ENCODE results near the gene PLEKHA1. TPM values are rescaled to one million over a fixed set of nuclear protein-coding genes. Genes with fewer than 3 reads are reported as not detected.

PLEKHA1 gene
- total and polyA plus RNA-seq, 2 experiments from 2014 or later: 25.8 to 36.6 TPM

DNA sequence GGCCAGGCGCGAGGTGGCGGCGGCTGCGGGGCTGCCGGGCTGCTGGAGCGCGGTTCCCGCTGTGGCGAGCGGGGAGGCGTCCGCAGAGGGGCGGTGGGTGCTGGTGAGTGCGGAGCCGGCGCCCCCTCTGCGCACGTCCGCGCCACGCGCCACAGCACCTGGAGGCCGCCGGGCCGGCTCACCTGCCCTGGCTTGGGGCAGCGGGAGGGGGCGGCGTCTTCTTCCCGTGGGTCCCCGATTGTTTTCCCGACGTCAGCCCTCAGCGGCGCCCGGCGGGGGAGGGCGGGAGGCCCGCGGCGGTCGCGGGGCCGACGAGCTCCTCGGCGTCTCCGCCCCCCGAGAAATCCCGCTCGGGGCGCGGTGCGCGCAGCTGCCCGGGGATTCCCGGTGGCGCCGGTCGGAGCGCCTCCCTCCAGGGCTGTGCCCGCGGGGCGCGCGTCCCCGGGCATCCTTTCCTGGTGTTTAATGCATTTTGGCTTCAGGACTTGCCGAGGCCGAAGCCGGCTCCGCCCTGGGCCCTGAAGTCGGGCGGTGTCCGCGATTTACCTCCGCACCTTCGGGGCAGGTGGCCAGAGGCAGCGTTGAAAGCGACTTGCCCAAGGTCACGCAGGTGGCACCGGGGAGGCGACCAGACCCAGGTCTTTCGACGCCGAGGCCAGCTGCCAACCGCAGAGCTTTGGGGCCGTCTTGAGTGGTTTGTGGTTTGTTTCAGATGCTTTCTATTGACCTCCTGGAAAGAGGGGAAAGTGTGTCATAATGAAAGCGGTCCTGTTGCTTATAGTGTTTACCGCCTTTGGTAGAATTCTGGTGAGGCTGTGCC, 561 bp downstream of the PLEKHA1 start:
- ATAC-seq: peak; percentile 47

DNA sequence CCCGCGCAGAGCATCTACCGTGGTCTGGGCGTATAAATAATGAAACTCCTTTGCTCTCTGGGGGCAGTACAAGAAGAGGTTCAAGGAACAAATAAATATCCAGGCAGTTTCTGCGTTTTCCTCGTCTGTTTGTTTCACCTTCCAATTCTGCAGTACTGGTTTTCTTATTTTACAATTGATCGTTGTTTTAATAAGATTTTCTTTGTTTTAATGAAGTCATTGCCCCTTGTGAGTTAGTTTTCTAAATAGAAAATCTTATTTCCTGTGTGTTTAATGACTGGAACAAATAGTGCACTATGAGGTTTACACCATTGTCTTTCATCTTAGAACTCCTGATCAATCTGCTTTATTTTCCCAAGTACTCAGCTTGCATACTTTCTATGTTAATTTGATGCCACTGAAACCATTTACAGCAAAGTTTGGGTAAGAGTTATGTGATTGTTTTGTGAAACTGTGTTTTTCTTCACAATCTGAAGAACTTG, 1.2 kb downstream of the PLEKHA1 start:
- Mint-ChIP-seq H3K9me3 (no peaks in the 10 kb centered on the region; the same call in 2 of the 3 replicates), H3K27ac (no peak overlapping the region), H3K27me3 (ENCODE audit: insufficient read depth, low read depth, poor library complexity) (peaks cover 15% of the 10 kb centered on the region), H3K4me3 (peak overlapping the region; percentile 91), H3K4me1 (peaks cover 19% of the 10 kb centered on the region), H3K36me3 (ENCODE audit: low read depth) (peaks cover 9% of the 10 kb centered on the region; the same call in 2 of the 3 replicates)
- Histone ChIP-seq H3K27ac (ENCODE audit: low read depth) (no peak overlapping the region), H3K27me3 (ENCODE audit: insufficient read depth) (peaks cover 17% of the 10 kb centered on the region), H3K9me2 (ENCODE audit: insufficient read depth) (no peaks in the 10 kb centered on the region), H2AFZ (peak overlapping the region; percentile 89; the same call in 1 of the 2 replicates), H3K79me2 (replicated peaks; ENCODE audit: insufficient read depth) (peaks cover 46% of the 10 kb centered on the region), H3F3A (replicated peaks; ENCODE audit: low read depth) (no peaks in the 10 kb centered on the region), H3K36me3 (ENCODE audit: insufficient read depth) (no peaks in the 10 kb centered on the region), H3K4me3 (peak overlapping the region; percentile 85), H4K20me1 (replicated peaks; ENCODE audit: insufficient read depth) (peaks cover 14% of the 10 kb centered on the region; the same call in 1 of the 2 replicates), H3K4me2 (peak overlapping the region; percentile 79), H3K4me1 (ENCODE audit: insufficient read depth) (peaks cover 13% of the 10 kb centered on the region; the same call in 1 of the 2 replicates)
- ATAC-seq (no peak), DNase-seq (ENCODE audit: low spot score) (peak; percentile 8)
- TF ChIP-seq, protein P1, sequence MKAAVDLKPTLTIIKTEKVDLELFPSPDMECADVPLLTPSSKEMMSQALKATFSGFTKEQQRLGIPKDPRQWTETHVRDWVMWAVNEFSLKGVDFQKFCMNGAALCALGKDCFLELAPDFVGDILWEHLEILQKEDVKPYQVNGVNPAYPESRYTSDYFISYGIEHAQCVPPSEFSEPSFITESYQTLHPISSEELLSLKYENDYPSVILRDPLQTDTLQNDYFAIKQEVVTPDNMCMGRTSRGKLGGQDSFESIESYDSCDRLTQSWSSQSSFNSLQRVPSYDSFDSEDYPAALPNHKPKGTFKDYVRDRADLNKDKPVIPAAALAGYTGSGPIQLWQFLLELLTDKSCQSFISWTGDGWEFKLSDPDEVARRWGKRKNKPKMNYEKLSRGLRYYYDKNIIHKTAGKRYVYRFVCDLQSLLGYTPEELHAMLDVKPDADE (IDR thresholded peaks at IDR 0.05): no peak

More for the DNA sequence above, 561 bp downstream of the PLEKHA1 start:
- Mint-ChIP-seq H3K4me1 (peaks cover 19% of the 10 kb centered on the region), H3K9me3 (no peaks in the 10 kb centered on the region; the same call in 2 of the 3 replicates), H3K27ac (no peak overlapping the region), H3K4me3 (peak overlapping the region; percentile 91), H3K36me3 (ENCODE audit: low read depth) (peaks cover 5% of the 10 kb centered on the region; the same call in 2 of the 3 replicates), H3K27me3 (ENCODE audit: insufficient read depth, low read depth, poor library complexity) (peaks cover 12% of the 10 kb centered on the region)
- Histone ChIP-seq H3K27me3 (ENCODE audit: insufficient read depth) (peaks cover 17% of the 10 kb centered on the region), H3K36me3 (ENCODE audit: insufficient read depth) (no peaks in the 10 kb centered on the region), H3K4me1 (ENCODE audit: insufficient read depth) (peaks cover 13% of the 10 kb centered on the region; the same call in 1 of the 2 replicates), H3K27ac (ENCODE audit: low read depth) (no peak overlapping the region), H4K20me1 (replicated peaks; ENCODE audit: insufficient read depth) (peaks cover 14% of the 10 kb centered on the region; the same call in 1 of the 2 replicates), H3K4me3 (peak overlapping the region; percentile 85), H3K79me2 (replicated peaks; ENCODE audit: insufficient read depth) (peaks cover 43% of the 10 kb centered on the region), H3K4me2 (peak overlapping the region; percentile 79), H3F3A (replicated peaks; ENCODE audit: low read depth) (no peaks in the 10 kb centered on the region), H2AFZ (peak overlapping the region; percentile 89), H3K9me2 (ENCODE audit: insufficient read depth) (no peaks in the 10 kb centered on the region)
- peak; percentile 66 for DNase-seq (ENCODE audit: low spot score)
- TF ChIP-seq CREB1 (CRISPR knock-in tag; IDR thresholded peaks at IDR 0.05; ENCODE audit: low read depth): peak; percentile 40; the same call in 1 of the 2 replicates
- no peak for TF ChIP-seq ZNF114 (CRISPR knock-in tag; IDR thresholded peaks at IDR 0.05)

DNA sequence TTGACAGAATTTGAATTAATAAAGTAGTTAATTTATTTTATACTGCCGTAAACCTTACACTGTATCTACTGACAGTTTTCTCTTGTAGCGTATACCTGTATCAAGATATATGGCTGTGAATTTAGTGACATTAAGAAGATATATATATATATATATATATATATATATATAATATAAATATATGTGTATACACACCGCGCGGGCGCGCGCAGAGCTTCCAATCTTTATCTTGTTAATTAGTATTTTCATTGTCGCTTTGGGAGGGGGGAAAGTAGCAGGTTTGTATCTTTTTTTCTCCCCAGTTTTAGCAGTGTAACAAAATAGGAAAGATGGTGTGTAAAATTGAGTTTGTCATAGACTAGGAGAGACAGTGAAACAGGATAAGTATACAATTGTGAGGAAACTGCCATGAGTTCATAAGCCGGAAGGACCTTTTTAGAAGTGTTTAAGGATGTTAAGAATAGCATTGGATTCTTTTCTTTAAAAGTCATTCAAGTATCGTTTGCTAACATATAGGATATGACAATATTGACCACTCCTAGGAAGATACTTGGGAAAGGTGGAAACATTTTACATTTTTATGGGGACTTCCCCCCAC, 2.0 kb downstream of the PLEKHA1 start:
- H4K20me1 ChIP-seq (replicated peaks; ENCODE audit: insufficient read depth): peaks cover 14% of the 10 kb centered on the region; the same call in 1 of the 2 replicates
- Mint-ChIP-seq H3K4me1 (peaks cover 19% of the 10 kb centered on the region), H3K36me3 (ENCODE audit: low read depth) (peaks cover 9% of the 10 kb centered on the region; the same call in 2 of the 3 replicates), H3K27me3 (ENCODE audit: insufficient read depth, low read depth, poor library complexity) (peaks cover 15% of the 10 kb centered on the region), H3K27ac (no peak overlapping the region), H3K4me3 (peak overlapping the region; percentile 91; the same call in 2 of the 3 replicates), H3K9me3 (no peaks in the 10 kb centered on the region; the same call in 2 of the 3 replicates)
- no peaks in the 10 kb centered on the region for H3F3A ChIP-seq (replicated peaks; ENCODE audit: low read depth)
- peaks cover 13% of the 10 kb centered on the region; the same call in 1 of the 2 replicates for H3K4me1 ChIP-seq (ENCODE audit: insufficient read depth)
- H3K36me3 ChIP-seq (ENCODE audit: insufficient read depth): no peaks in the 10 kb centered on the region
- peak overlapping the region; percentile 79 for H3K4me2 ChIP-seq
- H3K27ac ChIP-seq (ENCODE audit: low read depth): no peak overlapping the region
- H3K27me3 ChIP-seq (ENCODE audit: insufficient read depth): peaks cover 17% of the 10 kb centered on the region
- peaks cover 53% of the 10 kb centered on the region for H3K79me2 ChIP-seq (replicated peaks; ENCODE audit: insufficient read depth)
- H3K9me2 ChIP-seq (ENCODE audit: insufficient read depth): no peaks in the 10 kb centered on the region
- DNase-seq (ENCODE audit: low spot score): no peak
- no peak overlapping the region for H2AFZ ChIP-seq
- no peak for ATAC-seq
- H3K4me3 ChIP-seq: peak overlapping the region; percentile 85; the same call in 1 of the 2 replicates
- TF ChIP-seq EZH2 (IDR thresholded peaks at IDR 0.05; ENCODE audit: low read depth, unreplicated experiment): no peak
- TF ChIP-seq ZNF114 (CRISPR knock-in tag; IDR thresholded peaks at IDR 0.05): no peak
- TF ChIP-seq, protein P2, sequence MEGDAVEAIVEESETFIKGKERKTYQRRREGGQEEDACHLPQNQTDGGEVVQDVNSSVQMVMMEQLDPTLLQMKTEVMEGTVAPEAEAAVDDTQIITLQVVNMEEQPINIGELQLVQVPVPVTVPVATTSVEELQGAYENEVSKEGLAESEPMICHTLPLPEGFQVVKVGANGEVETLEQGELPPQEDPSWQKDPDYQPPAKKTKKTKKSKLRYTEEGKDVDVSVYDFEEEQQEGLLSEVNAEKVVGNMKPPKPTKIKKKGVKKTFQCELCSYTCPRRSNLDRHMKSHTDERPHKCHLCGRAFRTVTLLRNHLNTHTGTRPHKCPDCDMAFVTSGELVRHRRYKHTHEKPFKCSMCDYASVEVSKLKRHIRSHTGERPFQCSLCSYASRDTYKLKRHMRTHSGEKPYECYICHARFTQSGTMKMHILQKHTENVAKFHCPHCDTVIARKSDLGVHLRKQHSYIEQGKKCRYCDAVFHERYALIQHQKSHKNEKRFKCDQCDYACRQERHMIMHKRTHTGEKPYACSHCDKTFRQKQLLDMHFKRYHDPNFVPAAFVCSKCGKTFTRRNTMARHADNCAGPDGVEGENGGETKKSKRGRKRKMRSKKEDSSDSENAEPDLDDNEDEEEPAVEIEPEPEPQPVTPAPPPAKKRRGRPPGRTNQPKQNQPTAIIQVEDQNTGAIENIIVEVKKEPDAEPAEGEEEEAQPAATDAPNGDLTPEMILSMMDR (conservative IDR thresholded peaks at IDR 0.05; ENCODE audit: low read depth in 2 of 2): no peak
- TF ChIP-seq, protein P1 (IDR thresholded peaks at IDR 0.05): no peak
- no peak for TF ChIP-seq CREB1 (CRISPR knock-in tag; IDR thresholded peaks at IDR 0.05; ENCODE audit: low read depth)
- TF ChIP-seq STAT1 (IDR thresholded peaks at IDR 0.05; ENCODE audit: unreplicated experiment): no peak
- TF ChIP-seq, protein P3, sequence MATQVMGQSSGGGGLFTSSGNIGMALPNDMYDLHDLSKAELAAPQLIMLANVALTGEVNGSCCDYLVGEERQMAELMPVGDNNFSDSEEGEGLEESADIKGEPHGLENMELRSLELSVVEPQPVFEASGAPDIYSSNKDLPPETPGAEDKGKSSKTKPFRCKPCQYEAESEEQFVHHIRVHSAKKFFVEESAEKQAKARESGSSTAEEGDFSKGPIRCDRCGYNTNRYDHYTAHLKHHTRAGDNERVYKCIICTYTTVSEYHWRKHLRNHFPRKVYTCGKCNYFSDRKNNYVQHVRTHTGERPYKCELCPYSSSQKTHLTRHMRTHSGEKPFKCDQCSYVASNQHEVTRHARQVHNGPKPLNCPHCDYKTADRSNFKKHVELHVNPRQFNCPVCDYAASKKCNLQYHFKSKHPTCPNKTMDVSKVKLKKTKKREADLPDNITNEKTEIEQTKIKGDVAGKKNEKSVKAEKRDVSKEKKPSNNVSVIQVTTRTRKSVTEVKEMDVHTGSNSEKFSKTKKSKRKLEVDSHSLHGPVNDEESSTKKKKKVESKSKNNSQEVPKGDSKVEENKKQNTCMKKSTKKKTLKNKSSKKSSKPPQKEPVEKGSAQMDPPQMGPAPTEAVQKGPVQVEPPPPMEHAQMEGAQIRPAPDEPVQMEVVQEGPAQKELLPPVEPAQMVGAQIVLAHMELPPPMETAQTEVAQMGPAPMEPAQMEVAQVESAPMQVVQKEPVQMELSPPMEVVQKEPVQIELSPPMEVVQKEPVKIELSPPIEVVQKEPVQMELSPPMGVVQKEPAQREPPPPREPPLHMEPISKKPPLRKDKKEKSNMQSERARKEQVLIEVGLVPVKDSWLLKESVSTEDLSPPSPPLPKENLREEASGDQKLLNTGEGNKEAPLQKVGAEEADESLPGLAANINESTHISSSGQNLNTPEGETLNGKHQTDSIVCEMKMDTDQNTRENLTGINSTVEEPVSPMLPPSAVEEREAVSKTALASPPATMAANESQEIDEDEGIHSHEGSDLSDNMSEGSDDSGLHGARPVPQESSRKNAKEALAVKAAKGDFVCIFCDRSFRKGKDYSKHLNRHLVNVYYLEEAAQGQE (IDR thresholded peaks at IDR 0.05; ENCODE audit: unreplicated experiment): no peak
